GM21515 (cell line): ENCODE results near the gene IL3.
A peak's percentile ranks its signal among the peaks of the same experiment; 100 is the strongest.

ENCODE experiments used
- ATAC-seq: cut with Tn5 transposase; IDR thresholded peaks from one replicate; pipeline ENCODE4 v1.9.1; 2021; ENCODE audit not compliant: unreplicated experiment

Gene IL3, protein sequence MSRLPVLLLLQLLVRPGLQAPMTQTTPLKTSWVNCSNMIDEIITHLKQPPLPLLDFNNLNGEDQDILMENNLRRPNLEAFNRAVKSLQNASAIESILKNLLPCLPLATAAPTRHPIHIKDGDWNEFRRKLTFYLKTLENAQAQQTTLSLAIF

DNA sequence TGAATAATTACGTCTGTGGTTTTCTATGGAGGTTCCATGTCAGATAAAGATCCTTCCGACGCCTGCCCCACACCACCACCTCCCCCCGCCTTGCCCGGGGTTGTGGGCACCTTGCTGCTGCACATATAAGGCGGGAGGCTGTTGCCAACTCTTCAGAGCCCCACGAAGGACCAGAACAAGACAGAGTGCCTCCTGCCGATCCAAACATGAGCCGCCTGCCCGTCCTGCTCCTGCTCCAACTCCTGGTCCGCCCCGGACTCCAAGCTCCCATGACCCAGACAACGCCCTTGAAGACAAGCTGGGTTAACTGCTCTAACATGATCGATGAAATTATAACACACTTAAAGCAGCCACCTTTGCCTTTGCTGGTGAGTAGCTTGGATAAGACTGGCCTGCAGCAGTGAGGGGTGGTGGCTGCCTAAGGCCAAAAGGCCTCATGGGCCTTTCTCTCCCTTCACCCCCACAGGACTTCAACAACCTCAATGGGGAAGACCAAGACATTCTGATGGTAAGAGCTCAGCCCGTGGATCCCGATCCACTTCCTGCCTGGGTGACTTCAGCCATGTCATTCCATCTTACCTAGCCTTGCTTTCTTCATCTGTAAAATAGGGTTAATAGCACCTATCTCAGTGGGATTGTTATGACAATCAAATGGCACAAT lies at the start of gene IL3:
Gene IL3 (plus strand): TSS at position 155 of the 661 bp plus-strand sequence. CDS start 52 bp downstream, at position 207.
- ATAC-seq = no peak

DNA sequence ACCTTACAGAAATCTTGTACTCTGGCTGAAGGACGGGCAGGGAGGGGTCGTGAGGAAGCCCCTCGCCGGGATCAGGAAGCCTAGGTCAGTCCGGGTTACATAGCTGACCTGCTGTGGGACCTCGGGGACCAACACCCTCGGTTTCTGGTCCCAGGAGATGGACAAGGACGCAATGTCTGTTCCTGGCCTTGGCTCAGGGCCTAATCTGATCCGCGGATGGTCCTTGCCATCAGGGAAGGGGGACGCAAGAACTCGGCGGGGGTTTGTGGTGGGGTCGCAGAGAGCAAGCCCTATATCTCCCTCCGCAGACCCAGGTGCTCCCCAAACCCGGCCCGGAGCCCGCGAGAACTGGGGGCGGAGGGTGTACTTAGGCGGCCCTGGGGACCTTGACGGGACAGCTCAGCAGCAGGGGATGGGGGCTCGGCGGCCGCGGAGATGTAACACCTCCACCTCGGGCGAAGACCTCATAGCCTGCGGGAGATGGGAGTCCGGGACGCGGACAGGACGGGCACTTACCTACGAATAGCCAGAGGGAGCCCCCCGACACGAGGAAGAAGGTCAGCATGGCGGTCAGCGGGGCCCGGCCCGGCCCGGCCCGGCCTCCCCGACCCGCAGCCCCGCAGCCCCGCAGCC lies 49.4 kb upstream of the IL3 start:
- no peak for ATAC-seq

DNA sequence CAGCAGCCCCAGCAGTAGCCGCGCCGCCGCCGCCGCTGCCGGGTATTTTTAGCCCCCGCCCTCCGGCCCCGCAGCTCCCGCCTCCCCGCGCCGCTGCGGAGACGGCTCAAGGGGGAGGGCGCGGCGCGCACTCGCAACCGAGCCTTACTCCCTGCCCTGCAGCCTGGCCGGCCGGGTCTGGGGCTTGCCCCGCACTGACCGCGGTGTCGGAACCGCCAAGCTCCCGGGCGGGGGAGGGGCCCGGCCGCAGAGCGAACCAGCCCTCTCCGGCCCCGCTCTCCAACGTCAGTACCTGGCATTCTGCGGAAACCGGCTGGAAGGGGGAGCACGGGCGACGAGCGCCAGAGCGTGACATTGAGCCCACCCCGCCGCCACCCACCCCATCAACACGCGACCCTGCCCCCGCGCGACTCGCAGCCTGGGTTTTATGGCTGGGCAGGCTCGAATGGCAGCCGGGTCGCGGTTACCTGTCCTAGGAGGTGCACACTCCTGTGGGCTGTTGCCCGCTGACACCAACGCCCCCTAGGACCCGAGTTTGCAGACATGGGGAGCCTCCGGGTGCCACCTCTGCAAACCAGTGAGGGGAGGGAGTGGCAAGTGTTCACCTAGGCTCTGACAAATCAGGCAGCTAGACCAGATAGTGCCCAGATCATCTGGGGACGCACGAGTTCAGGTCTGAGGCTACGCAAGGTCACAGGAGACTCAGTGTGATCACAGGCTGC lies 48.7 kb upstream of the IL3 start, which contains the start of gene ACSL6:
Gene ACSL6 (minus strand): TSS at position 37 of the 722 bp plus-strand sequence. CDS start 105 bp downstream, outside the sequence.
- no peak for ATAC-seq

DNA sequence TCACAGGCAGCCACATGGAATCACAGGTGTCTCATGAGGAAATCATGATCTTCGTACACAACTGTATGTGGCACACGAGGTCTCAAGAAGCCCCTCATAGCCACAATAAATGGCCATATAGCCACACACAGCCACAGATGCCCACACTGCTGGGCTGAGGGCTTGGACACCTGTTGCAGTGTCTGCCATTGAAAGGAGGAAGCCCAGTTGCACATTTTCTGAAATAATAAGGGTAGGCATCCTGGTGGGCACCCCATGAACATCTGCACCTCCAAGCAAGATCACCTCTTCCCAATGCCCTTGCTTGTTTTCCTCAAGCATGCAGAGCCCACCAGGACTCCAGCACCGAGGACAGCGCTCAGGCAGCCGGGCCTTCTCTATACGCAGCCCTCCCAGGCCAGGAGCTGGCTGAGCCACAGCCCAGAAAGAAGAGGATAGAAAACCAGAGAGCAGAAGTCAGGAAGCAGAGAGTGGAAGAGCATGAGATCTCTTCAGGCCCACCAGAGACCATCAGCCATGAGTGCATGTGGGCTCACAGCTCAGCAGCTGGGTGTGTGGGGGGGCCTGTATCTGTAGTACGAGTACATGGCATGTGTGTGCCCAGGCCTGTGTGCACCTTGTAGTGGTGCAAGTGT lies 48.0 kb upstream of the IL3 start:
- ATAC-seq = no peak

DNA sequence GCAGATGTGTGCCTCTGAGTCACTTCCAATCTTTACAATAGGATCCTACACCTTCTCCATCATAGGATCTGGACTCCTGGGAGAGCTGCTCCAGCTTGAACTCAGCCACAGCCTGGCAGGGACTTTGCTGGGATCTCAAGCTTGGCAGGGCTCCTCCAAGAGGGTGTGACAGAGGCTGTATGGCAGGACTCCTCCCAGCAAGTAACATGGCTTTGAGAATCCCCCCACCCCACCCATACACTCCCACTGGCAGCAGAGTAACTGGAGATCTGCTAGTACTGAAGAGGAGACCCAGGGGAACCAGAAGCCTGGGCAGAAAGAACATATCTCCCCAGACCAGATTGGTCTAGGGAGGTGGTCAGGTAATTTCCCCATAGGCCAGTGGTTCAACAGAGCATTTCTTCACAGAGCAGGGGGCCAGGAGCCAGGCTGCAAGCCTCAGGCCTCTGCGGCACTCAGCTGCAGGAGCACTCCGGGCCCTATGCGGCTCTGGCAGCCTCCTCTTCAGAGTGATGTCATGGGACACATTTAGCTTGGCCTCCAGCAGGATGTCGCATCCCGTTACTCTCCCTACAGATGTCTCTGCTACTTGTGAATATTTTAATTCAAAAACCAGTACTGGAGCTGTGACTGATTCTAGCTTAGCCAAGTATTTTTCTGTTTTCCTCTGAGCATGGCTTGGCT lies 47.3 kb upstream of the IL3 start:
- ATAC-seq = no peak

DNA sequence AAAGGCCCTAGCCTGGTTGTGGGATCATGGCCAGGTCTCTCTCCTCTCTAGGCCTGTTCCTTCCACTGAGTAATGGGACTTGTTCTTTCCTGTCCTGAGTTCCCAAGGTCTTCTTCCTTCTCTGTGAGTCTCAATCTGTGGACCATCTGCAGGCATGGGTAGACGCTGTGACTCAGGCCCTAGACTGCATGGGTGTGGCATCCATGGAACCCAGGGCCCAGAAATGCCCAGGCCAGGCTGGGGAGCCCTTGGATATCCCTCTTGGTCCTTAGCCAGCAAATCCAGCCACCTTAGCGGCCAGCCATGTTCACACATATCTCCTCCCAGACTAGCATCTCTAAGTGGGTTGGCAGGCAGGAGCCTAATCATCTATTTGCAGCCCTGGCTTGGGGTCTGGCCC lies 46.7 kb upstream of the IL3 start:
- ATAC-seq = no peak

DNA sequence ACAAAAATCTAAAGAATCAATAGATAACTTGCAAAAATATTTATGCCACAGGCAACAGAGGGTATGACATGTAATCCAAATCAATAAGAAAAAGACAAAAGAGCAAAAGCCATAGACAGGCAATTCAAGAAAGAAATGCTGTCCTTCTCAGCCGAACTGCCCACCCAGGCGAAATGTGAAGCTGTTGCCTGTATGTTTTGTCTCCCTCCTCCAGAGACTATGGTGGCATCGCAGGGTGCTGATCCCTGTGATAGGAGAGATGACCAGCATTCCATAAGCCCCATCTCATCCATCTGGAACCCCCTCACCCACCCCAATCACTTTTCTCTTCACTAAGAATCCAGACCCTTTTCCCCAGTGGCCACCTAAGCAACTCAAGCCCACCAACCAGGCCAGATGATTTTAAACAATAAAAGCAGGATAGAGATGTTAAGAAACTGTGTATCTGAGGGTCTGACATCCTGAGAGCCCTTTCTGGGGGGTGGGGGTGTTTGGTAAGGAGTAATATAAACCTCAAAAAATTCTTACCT lies 43.7 kb upstream of the IL3 start:
- no peak for ATAC-seq

DNA sequence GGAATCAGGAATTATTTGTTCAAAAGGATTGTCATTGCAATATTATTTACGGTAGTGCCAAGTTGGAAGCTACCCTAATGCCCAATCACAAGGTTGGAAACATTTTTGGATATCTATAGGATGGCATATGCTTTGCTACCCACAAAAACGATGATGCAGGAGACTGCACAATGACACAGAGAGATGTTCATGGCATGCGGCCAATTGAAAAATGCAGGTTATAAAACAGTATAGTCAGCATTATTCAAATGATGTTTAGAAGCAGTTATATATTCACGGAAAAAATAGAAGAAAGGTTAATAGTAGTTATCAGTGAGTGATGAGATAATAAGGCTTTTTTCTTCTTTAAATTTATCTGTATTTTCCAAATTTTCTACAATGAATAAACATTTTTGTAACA lies 43.1 kb upstream of the IL3 start:
- no peak for ATAC-seq

DNA sequence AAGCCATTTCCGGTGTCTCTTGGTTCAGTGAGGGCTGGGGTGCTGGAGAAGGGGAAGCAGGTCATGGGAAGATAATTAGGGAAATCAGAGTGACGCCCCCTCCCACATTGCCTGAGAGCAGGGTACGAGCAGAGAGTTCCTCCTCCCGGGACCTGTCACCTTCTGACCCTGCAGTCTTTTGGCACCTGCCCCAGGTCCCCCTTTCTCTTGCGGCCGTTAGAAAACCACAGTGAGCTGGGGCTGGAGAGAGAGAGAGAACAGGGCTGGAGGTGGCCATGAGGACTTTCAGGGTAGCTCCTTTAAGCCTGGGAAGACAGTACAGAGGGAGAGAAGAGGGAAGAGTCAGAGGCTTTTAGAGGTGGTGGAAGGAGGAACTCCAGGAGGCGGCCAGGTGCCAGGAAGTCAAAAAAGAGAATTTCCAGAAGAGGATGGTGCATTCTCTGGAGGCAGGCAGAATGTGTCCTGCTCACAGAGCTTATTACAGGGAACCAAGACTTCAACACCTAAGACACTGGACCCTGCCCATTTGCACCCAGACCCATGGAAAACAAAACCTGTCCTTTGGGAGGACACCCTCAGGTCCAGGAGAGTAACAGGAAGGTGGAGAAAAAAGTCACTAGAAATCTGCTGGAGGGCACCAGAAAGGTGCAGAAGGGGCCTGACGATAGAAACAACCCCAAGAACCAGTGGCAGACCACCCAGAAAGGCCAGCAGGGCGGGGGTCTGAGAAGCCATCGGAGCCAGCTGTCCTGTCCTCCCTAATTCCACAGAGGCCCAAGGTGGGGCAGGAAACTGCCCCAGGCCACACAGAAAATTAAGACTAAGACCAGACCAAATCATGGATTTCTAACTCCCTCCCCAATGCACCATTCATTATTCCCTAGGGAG lies 42.5 kb upstream of the IL3 start:
- ATAC-seq = no peak

DNA sequence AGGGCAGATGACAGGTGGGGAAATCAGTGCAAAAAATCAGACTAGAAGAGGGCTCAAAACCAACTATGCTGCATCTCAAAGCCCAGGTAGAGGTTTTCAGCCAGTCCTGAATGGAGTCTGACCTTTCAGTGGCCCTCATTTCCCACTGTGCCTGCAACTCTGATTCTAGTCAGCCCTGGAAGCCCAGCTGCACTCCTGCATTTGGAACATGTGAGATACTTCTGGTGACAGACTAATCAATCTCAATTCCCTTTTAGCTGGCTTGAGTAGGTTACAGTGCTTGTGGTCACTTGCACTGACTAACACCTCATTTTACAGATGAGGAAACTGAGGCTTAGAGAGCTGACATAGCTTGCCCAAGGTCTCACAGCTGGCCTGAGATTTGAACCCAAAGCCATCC lies 41.1 kb upstream of the IL3 start:
- ATAC-seq = peak; percentile 34

DNA sequence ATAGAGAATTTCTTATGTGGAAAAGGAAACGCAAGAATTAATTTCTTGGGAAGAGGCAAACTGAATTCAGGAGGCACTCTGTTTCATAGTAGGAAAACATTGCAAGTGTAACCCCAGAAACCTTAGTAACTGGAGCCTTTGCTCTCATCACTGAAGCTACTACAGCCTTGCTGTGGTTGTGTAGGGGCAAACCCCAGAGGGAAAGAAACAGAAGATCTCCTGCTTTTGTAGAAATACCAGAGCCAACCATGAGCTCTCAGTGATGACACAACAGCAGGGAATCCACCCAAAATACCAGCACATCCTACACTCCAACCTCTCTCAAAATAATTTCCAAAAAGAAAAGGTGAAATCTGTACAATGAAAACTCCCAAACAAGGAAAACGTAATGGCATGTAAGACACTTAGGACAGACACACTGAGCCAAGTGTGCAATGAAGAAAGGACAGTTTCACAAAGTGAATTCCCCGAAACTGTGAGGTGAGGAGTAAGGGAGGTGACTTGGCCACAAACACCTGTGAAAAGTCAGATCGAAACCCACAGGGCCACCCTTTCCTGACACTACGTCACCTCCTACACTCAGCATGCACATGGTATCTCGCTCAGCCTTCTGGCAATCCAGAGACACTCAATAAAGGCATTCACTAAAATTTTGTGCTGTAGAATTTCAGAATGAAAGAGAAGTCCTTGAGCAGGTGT lies 40.4 kb upstream of the IL3 start:
- ATAC-seq = peak; percentile 98

DNA sequence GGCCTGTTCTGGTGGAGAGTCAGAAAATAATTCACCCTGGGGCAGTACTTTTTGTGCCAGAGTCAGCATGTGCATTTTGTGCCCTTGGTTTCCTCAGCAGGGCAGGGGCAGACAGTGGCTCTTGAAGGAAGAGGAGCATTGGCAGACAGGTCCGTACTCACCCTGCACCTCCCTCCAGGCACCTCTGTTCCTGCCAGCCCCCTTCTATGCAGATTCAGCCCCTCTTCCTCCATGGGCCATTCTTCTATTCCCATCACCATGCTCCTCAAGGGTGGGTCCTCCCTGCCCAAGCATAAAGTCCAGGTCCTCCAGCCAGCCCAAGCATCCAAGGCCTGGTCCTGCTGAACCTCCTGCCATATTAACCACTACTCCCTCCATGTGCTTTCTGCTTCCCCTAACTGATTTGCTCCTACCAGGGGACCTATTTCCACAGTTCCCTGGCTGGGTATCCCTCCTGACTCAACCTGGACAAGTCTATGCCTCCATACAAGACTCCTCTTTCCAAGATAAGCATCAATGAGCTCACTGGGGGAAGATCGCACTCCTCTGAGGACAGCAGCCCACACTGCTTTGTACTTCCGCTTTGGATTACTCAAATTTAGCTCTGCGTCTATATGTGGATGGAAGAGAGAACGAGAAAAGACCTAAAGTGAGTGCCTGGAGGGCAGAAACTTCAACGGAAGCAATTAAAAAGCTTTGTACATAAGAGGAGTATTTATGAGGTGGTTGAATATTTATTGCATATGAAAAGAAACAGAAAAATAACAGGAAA lies 39.7 kb upstream of the IL3 start:
- peak; percentile 10 for ATAC-seq

DNA sequence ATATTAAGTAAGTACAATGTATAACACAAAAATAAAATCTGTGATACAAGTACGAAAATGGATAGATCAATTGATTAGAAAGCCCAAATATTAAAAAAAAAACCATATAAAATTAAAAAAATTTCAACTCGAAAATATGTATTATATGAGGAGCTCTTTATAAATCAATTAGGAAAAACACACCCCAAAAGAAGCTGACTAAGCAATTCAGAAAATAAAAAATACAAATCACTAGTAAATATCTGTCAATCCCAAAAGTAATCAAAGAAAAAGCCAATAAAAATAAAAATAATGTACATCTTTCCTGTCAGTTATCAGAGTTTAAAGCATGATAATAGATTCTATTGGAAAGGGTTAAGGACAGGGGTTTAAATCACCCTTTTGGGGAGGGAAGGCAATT lies 38.8 kb upstream of the IL3 start:
- ATAC-seq = no peak

DNA sequence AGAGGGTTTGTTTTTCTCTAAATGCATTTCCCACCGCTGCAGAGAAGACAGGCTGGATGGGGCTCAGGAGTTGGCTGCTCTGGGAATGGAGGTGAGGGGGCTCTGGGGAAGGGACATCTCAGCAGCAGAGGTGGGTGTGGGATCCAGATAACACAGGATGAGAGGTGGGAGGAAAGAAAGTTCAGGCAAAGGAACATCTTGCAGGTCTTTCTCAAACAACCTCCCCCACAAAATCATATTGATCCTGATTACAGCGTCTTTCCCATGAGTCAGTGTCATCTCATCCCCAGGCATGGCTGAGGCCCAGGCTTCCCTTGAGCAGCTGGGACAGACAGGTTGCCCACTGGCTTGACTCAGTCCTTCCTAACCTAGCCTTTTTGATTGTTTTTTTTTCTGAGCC lies 37.7 kb upstream of the IL3 start:
- ATAC-seq = no peak

DNA sequence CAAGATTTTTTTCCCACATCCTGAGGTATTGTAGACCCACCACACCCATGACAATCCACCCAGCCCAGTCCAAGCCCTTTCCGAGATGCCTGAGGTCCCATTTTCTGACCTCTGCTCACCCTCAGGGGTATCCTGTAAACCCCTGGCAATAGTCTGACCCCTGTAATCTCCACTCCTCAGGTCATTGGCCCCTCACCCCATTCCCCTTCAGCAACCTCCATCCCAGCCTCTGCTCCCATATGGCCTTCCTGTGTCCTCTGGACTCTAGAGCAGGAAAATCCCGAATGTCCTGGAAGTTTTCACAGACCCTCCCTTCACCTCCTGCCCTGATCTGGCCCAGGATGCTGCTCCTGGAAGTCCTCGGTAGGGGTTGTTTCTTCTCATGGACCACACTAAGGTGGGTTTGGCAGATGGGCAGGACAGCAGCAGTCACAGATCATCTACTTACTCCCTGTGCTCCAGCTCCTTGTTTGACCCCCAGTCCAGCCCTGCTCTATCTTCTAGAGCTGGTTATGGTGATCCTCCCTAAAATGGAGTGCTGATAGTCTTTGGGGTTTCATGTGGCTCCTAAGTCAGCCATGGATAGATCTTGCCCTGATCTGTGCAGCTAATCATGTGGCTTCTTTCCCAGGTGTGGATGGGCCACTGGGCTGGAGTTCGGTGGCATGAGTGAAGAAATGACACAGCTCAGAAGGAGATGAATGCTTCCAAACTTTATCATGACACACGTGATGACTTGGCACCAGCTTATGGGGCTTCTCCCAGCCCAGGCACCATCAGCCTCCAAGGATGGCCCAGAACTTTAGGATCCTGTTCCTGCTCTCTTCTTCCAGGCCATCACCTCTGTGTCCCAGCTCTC lies 37.0 kb upstream of the IL3 start:
- no peak for ATAC-seq

DNA sequence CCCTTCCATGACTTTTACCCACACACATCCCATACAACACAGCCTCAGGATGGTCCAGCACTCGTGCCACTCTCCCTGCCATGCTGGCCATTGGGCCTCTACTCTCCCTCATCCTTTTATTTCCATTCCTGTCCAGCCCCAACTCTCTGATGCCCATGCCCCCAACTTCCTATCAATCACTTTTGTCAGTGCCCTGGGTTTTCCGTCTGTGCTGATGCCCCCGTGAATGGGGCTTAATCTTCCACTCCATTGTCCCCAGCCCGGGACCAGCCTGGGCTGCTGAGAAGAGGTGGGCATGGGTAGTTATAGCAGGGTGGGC lies 36.4 kb upstream of the IL3 start:
- ATAC-seq = no peak

DNA sequence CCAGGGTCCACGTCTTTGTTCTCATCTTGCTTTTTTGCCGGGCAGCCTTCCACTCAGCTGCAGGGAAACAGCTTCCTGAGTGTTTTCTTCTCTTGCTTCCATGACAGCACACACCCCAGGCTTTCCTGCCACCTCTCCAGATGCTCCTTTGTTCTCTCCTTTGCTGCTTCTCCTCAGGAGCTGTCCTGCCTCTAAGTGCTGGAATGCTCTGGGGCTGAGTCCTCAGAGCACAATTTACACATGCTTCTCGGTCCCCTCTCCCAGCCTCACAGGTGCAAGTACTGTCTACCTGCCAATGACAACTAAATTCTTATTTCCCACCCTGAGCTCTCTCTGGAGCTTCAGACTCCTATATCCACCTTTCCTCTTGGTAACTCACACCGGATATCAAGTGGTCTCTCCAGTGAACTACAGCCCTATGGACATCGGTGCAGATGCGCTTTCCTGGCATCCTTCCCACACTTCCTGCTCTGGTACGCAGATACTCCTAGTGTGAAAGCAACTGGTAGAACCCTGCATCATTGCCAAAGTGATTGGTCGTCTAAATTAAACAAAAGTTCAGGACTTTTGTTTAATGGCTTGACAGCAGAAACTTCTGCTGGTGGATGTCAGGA lies 35.6 kb upstream of the IL3 start:
- ATAC-seq = no peak
